GM10266 (cell line): ENCODE data around the gene RHOXF1.
"Not testable (repeated sequence)": the region's sequence is repeated elsewhere in the genome, so short reads cannot be mapped to it uniquely, and the experiment has no call there.

Experiments
- DNase-seq: peaks from one replicate; pipeline ENCODE4 v3.0.0; 2012; ENCODE audit errors: extremely low spot score
- TF ChIP-seq, protein P1 (sequence below): IDR thresholded peaks from 2 replicates; pipeline ENCODE4 v1.5.1; 2012; ENCODE audit warnings: mild to moderate bottlenecking, low read depth; ENCODE audit not compliant: control insufficient read depth, insufficient read depth; ENCODE audit errors: missing control alignments

RHOXF1 gene, protein sequence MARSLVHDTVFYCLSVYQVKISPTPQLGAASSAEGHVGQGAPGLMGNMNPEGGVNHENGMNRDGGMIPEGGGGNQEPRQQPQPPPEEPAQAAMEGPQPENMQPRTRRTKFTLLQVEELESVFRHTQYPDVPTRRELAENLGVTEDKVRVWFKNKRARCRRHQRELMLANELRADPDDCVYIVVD

DNA sequence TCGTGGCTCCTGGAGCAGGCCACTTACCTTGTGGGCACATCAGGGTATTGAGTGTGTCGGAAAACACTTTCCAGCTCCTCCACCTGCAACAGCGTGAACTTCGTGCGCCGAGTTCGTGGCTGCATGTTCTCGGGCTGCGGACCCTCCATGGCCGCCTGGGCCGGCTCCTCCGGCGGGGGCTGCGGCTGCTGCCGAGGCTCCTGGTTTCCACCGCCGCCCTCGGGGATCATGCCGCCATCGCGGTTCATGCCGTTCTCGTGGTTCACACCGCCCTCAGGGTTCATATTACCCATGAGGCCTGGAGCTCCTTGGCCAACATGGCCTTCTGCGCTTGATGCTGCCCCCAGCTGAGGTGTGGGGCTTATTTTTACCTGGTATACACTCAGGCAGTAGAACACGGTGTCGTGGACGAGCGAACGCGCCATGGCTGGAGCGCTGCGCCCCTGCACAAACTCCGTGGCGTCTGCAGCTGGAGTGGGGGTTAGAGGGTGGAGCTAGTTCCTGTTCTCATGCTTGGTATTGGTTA, at the start of gene RHOXF1:
Gene RHOXF1 (minus strand): TSS at position 476 of the 526 bp plus-strand sequence. CDS start 51 bp downstream, at position 425.
- TF ChIP-seq, protein P1, sequence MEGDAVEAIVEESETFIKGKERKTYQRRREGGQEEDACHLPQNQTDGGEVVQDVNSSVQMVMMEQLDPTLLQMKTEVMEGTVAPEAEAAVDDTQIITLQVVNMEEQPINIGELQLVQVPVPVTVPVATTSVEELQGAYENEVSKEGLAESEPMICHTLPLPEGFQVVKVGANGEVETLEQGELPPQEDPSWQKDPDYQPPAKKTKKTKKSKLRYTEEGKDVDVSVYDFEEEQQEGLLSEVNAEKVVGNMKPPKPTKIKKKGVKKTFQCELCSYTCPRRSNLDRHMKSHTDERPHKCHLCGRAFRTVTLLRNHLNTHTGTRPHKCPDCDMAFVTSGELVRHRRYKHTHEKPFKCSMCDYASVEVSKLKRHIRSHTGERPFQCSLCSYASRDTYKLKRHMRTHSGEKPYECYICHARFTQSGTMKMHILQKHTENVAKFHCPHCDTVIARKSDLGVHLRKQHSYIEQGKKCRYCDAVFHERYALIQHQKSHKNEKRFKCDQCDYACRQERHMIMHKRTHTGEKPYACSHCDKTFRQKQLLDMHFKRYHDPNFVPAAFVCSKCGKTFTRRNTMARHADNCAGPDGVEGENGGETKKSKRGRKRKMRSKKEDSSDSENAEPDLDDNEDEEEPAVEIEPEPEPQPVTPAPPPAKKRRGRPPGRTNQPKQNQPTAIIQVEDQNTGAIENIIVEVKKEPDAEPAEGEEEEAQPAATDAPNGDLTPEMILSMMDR: no peak
- no peak for DNase-seq

DNA sequence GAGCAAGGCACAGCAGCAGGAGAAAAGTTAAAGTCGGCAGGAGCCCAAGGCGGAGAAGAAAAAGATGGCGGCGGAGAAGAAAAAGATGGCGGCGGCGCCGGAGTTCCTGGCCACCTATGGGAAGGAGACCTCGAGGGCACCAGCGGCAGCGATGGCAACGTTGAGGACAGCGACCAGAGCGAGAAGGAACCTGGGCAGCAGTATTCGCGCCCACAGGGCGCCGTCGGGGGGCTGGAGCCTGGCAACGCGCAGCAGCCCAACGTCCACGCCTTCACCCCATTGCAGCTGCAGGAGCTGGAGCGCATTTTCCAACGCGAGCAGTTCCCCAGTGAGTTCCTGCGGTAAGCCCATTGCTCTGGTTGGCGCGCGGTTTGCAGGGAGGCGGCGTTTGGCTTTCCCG, 43.4 kb upstream of the RHOXF1 start:
- DNase-seq: not testable (repeated sequence)

DNA sequence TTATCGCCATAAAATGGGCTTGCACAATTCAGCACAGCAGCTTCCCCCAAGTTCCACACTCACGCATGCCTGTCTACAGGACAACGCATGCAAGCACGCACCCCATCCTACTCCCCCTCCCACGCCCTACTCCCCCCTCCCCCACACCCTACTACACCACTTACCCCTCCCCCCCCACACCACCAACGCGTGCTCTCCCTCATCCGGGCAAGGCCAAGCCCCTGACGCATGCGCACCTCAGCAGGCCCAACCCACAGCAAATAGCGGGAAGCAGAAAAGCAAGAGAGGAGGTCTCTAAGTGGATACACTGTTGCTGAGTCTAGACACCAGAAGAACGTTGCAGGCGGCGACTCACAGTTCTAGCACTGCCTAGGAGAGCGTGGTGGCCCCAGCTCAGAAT, 42.6 kb upstream of the RHOXF1 start, which contains the start of gene RHOXF2:
Gene RHOXF2 (plus strand): TSS at position 301 of the 400 bp plus-strand sequence. CDS start 138 bp downstream, outside the sequence.
- not testable (repeated sequence) for DNase-seq

DNA sequence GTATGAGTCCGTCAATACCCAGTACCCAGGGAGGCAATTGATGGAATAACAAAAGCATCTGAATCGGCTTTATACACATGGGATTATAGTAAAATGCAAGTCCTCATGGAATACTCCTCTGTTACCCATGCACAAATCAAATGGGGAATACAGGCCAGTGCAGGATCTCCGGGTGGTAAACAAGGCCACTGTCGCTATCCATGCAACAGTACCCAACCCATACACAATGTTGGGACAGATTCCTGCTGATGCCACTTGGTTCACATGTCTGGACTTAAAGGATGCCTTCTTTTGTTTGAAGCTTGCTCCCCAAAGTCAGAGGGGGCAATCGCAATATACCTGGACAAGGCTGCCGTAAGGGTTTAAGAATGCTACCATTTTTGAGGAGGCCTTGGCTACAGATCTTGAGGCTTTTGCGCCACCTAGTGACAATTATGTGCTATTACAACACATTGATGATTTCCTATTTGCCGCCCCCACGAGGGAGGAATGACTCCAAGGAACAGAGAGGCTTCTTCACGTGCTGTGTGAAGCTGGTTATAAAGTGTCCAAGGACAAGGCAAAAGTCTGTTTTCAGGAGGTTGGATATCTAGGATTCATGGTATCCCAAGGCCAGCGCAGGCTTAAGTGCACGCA, 34.5 kb upstream of the RHOXF1 start:
- not testable (repeated sequence) for DNase-seq

DNA sequence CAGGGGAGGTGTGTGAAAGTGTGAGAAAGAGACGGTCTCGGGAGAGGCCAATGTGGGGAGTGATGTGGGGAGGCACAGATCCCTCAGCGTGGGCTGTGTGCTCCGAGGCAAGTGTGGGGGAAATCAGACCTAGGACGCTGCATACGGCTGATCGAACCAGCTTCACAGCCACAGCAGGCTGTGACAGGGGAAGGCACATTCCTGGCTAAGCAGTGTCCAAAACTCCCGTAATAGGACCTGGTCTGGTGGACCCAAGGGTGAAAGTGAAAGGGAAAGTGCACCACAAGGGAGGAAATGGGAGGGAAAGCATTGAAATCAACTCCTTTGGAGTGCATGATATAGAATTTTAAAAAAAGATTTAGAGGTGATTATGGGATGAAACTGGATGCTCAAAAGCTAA, 31.8 kb upstream of the RHOXF1 start:
- DNase-seq: no peak

DNA sequence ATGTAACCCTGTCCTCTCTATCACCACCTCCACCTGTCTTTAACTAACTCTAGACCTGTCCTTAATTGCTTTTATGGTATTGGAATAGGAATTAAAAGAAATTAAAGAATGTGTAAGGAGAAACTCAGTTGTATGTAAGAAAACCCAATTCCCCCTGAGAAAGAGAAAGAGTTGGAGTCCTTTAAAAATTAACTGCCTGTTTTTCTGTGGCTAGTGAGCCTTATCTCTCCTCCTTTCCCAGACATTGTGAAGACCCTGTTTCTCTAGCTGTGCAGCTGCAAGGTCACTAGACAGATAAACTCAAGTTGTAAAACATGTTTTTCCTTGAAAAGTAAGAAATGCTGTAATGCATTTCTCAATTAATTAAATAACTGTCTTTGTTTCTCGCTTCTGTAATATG, 30.6 kb upstream of the RHOXF1 start:
- not testable (repeated sequence) for DNase-seq

More for the DNA sequence above, 31.8 kb upstream of the RHOXF1 start:
- TF ChIP-seq, protein P1: no peak

DNA sequence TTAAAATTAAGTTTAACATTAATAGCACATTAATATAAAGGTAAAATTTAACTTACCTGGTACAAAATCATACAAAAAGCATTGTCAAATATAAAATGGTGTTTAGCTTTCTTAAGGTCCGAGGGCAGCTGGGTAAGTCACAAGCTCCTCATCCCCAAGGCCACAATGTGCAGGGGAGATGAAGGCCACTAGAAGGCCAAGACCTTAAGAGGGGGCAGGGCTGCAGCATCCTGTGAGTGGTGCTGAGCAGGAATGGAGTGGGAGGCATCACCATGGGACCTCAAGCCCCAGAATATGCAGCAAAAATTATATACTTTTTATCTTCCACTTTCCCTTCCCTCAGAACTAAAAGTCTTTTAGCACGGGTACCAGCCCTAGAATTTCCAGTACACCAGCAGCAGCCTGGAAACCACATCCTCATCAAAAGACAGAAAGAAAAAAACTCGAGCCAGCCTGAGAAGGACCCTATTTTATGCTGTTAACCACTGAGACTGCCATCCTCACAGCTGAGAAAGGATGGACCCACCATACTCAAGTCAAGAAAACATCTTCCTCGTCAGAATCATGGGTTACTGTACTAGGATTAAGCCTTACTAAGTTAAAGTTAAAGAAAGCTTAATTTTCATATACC, 29.7 kb upstream of the RHOXF1 start:
- DNase-seq: no peak
- TF ChIP-seq, protein P1: no peak

DNA sequence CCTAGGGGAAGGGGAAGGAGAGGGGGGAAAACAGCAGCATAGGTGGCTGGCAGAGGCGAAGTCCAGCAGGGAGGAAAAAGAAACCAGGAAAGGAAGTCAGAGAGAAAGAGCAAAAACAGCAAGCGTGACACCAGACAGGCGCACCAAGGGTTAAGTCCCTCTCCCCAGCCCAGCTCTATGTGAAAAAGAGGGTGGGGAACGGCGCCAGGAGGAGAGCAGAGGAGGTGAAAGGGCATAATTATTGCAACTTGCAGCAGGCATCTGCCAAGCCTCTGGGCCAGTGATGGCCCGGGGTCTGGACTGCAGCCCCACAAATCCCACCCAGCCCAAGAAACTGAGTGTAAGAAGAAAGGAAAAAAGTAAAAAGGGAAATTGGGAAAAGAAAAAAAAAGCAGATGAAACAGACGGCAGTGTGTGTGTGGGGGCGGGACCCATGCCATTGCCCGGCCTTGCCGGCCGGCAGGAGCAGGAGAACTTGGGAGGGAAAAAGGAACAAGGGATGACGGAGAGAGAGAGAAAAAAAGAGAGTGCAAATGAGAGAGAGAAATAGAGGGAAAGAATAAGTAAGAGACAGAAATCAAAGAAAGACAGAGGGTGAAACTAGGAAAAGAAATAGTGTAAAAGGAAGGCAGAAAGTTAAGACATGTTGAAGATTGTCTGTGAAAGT, 28.6 kb upstream of the RHOXF1 start:
- DNase-seq: no peak
- TF ChIP-seq, protein P1: no peak

DNA sequence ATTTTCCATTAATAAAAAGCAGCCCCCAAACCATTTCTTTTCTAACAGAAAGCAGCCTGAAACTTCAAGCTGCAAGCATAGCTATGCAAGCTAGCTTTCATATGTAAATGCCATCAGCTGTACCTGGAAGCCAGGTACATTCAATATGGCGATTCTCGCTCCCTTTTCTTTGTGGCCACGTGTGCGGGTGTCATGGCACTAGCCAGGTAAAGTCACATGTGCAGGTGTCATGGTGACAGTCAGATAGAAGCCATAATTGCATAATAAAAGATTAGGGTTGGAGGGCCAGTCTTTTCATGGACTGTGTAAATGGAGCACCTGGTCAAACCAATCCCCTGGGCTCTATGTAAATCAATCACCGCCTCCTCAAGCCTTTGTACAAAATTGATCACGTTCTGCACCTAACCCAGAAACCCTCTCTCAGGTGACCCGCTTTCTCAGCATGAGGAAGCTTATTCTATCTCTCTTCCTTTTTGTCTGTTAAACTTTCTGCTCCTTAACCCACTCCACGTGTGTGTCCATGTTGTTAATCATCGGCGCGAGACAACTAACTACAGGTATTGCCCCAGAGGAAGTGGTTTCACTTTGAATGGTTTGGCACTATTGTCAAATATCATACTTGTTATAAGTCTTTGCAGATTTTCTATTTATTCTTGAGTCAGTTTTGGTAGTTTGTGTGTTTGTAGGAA, 24.7 kb upstream of the RHOXF1 start:
- TF ChIP-seq, protein P1: no peak
- no peak for DNase-seq
